Measurements from ENCODE around the gene SLC16A13.

DNA sequence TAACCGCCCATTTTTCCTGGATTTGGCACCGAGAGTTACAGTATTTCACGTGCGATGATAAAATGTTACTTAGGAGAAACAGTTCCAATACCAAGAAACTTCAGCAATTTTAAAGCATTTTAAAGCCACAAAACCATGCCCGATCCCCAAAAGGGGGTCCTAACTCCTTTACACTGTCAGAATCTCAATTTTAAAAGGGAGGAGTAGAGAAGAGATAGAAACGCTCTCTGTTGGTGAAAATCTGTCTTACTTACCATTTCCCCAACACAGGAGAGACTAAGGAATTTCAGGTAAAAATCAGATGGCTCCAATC, 23.9 kb upstream of the SLC16A13 start:
- TF ChIP-seq POLR2A (IDR thresholded peaks at IDR 0.05) (no peak), POLR2AphosphoS5 (IDR thresholded peaks at IDR 0.05) (no peak), EP300 (IDR thresholded peaks at IDR 0.05) (no peak)
- TF ChIP-seq, protein P1, sequence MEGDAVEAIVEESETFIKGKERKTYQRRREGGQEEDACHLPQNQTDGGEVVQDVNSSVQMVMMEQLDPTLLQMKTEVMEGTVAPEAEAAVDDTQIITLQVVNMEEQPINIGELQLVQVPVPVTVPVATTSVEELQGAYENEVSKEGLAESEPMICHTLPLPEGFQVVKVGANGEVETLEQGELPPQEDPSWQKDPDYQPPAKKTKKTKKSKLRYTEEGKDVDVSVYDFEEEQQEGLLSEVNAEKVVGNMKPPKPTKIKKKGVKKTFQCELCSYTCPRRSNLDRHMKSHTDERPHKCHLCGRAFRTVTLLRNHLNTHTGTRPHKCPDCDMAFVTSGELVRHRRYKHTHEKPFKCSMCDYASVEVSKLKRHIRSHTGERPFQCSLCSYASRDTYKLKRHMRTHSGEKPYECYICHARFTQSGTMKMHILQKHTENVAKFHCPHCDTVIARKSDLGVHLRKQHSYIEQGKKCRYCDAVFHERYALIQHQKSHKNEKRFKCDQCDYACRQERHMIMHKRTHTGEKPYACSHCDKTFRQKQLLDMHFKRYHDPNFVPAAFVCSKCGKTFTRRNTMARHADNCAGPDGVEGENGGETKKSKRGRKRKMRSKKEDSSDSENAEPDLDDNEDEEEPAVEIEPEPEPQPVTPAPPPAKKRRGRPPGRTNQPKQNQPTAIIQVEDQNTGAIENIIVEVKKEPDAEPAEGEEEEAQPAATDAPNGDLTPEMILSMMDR (IDR thresholded peaks at IDR 0.05), result no peak

All from upper lobe of left lung (tissue), 4 donors.